CD14-positive monocyte (primary cell): ENCODE results near the gene TBX6. TPM values are rescaled to one million over a fixed set of nuclear protein-coding genes. Genes with fewer than 3 reads are reported as not detected.
A peak's percentile ranks its signal among the peaks of the same experiment; 100 is the strongest.

Experiments used
- DNase-seq, 3 donors: peaks; one replicate each; pipeline ENCODE4 v3.0.0-alpha.2; 2011 to 2022
- H2AFZ ChIP-seq: 2 replicates; pipeline ENCODE4 v1.6.0; 2012; ENCODE audit warnings: mild to moderate bottlenecking, low read depth, low read length, inconsistent platforms; ENCODE audit not compliant: insufficient read depth, poor library complexity, severe bottlenecking
- H3K27ac ChIP-seq, 2 donors: 1 replicate in 1 of 2; 2 replicates in 1 of 2; pipeline ENCODE4 v1.5.1; 2012 to 2013; ENCODE audit warnings: low read length in 2 of 2, control low read depth in 1 of 2, inconsistent platforms in 1 of 2, low read depth in 1 of 2, mild to moderate bottlenecking in 1 of 2
- H3K27me3 ChIP-seq, 2 donors: one replicate each; pipeline versions ENCODE4 v1.6.0 to v1.6.1; 2011 to 2013; ENCODE audit warnings: low read length in 2 of 2; ENCODE audit not compliant: control insufficient read depth in 2 of 2, insufficient read depth in 2 of 2
- H3K36me3 ChIP-seq, 2 donors: replicated peaks in 1 of 2; 1 replicate in 1 of 2; 2 replicates in 1 of 2; pipeline versions ENCODE4 v1.5.1 to v1.6.1; 2012 to 2013; ENCODE audit warnings: low read length in 2 of 2, control low read depth in 1 of 2, inconsistent platforms in 1 of 2, mild to moderate bottlenecking in 1 of 2; ENCODE audit not compliant: insufficient read depth in 2 of 2, control insufficient read depth in 1 of 2
- H3K4me1 ChIP-seq, 2 donors: 1 replicate in 1 of 2; 2 replicates in 1 of 2; pipeline versions ENCODE4 v1.5.1 to v1.6.1; 2012 to 2013; ENCODE audit warnings: low read length in 2 of 2, control low read depth in 1 of 2, inconsistent platforms in 1 of 2, mild to moderate bottlenecking in 1 of 2, moderate library complexity in 1 of 2; ENCODE audit not compliant: insufficient read depth in 2 of 2, control insufficient read depth in 1 of 2
- H3K4me2 ChIP-seq: replicated peaks from 2 replicates; pipeline ENCODE3; 2012; ENCODE audit warnings: low read length, moderate library complexity, mild to moderate bottlenecking; ENCODE audit not compliant: poor library complexity, severe bottlenecking; ENCODE audit errors: extremely low read depth
- H3K4me3 ChIP-seq, 3 experiments: fragments of 200-600 bp in 1 of 3; sonication (generic) in 1 of 3; replicated peaks in 1 of 3; 1 replicate in 2 of 3; 2 replicates in 1 of 3; pipeline ENCODE4 v1.5.1; 2011 to 2013; ENCODE audit warnings: low read length in 3 of 3, mild to moderate bottlenecking in 3 of 3, control low read depth in 2 of 3, low read depth in 2 of 3, inconsistent platforms in 1 of 3, moderate library complexity in 1 of 3
- H3K79me2 ChIP-seq: 2 replicates; pipeline ENCODE4 v1.6.0; 2012; ENCODE audit warnings: mild to moderate bottlenecking, control low read depth, inconsistent platforms, low read length, moderate library complexity; ENCODE audit not compliant: insufficient read depth
- H3K9ac ChIP-seq: 2 replicates; pipeline ENCODE4 v1.6.0; 2017; ENCODE audit warnings: low read length, mild to moderate bottlenecking; ENCODE audit not compliant: insufficient read depth, poor library complexity, severe bottlenecking
- H3K9me3 ChIP-seq, 2 donors: replicated peaks in 1 of 2; 1 replicate in 1 of 2; 2 replicates in 1 of 2; pipeline versions ENCODE4 v1.5.1 to v1.6.1; 2012 to 2013; ENCODE audit warnings: low read length in 2 of 2, control low read depth in 1 of 2; ENCODE audit not compliant: control insufficient read depth in 1 of 2, insufficient read depth in 1 of 2
- H4K20me1 ChIP-seq: 2 replicates; pipeline ENCODE4 v1.6.0; 2012; ENCODE audit warnings: mild to moderate bottlenecking, low read length, control low read depth, moderate library complexity; ENCODE audit not compliant: insufficient read depth
- H3K27ac Mint-ChIP-seq, 7 donors: one replicate each; pipeline ENCODE4 v1.8.0; 2020; ENCODE audit warnings: mild to moderate bottlenecking in 7 of 7, mixed read lengths in 7 of 7, moderate library complexity in 6 of 7, inconsistent platforms in 2 of 7
- H3K27me3 Mint-ChIP-seq, 3 donors: one replicate each; pipeline ENCODE4 v1.8.0; 2021 to 2022; ENCODE audit warnings: low read depth in 3 of 3, mild to moderate bottlenecking in 3 of 3, mixed read lengths in 3 of 3, moderate library complexity in 3 of 3, inconsistent platforms in 1 of 3
- H3K36me3 Mint-ChIP-seq, 2 donors: one replicate each; pipeline ENCODE4 v1.8.0; 2020; ENCODE audit warnings: mixed read lengths in 2 of 2, inconsistent platforms in 1 of 2, mild to moderate bottlenecking in 1 of 2
- H3K4me1 Mint-ChIP-seq: one replicate; pipeline ENCODE4 v1.8.0; 2020; ENCODE audit warnings: mild to moderate bottlenecking, mixed read lengths
- H3K4me3 Mint-ChIP-seq, 2 donors: one replicate each; pipeline ENCODE4 v1.8.0; 2020; ENCODE audit warnings: mild to moderate bottlenecking in 2 of 2, mixed read lengths in 2 of 2, moderate library complexity in 1 of 2
- H3K9me3 Mint-ChIP-seq, 7 donors: one replicate each; pipeline ENCODE4 v1.8.0; 2020 to 2022; ENCODE audit warnings: mixed read lengths in 7 of 7, mild to moderate bottlenecking in 6 of 7, moderate library complexity in 6 of 7, inconsistent platforms in 2 of 7
- WGBS: methylation state at CpG from one replicate; pipeline ENCODE4 v1.1.5; 2013; ENCODE audit warnings: missing lambda C conversion rate; ENCODE audit not compliant: insufficient coverage; 5-methylcytosine and 5-hydroxymethylcytosine counted together
- intact Hi-C, 2 donors: fragments of 100-400 bp; cut with micrococcal nuclease; formaldehyde crosslinking; loops; one replicate each; pipeline versions ENCODE4 v1.15.0 to v1.15.1; 2023
- polyA plus RNA-seq, 3 donors: library from polyadenylated mRNA; depleted of rRNA in 1 of 3; unstranded in 2 of 3; stranded (reverse) in 1 of 3; fragments of 300-500 nt in 2 of 3; fragments of >200 nt in 1 of 3; fragmentation: Illumina TruSeq in 2 of 3; gene quantifications; 1 replicate in 2 of 3; 2 replicates in 1 of 3; pipeline ENCODE4 v1.2.3, GENCODE V29; 2012 to 2021
- TF ChIP-seq, protein P1 (sequence below): fragments of 200-600 bp; IDR thresholded peaks from one replicate; pipeline ENCODE4 v1.8.0; 2022; ENCODE audit warnings: antibody characterized with exemption, mild to moderate bottlenecking

TBX6 gene
- polyA plus RNA-seq, 3 donors: 0.10 to 0.65 (median 0.11) TPM

DNA sequence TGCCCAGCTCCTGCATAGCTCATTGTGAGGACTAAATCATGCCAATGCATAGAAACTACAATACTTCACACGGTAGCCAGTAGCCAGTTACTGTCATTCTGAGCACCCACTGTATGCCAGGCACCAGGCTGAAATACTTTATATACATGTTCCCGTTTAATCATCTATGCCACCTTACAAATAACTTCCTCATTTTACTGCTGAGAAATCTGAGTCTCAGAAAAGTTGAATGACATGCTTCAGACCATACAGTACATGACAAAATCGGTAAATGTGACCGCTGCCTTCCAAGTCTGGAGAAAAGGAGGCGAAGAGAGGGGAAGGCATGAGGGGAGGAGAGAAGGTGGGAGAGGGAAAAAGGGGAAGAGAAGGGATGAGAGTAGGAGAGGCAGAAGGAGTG lies 51.5 kb downstream of the TBX6 start:
- Mint-ChIP-seq H3K9me3 (no peaks in the 10 kb centered on the region), H3K4me1 (peaks cover 2% of the 10 kb centered on the region), H3K27ac (peak overlapping the region in 1 of 7 donors; percentile 76), H3K27me3 (peaks cover 6 to 18% (median 7%) of the 10 kb centered on the region in 3 donors), H3K36me3 (no peaks in the 10 kb centered on the region), H3K4me3 (peak overlapping the region in 1 of 2 donors; percentile 58)
- no peak overlapping the region for H3K4me2 ChIP-seq
- H2AFZ ChIP-seq: no peak overlapping the region
- H3K9ac ChIP-seq: no peak overlapping the region
- DNase-seq: peak; percentile 27 to 35 (median 31)
- H3K4me1 ChIP-seq: peaks cover 0 to 3% of the 10 kb centered on the region in 2 donors
- no peaks in the 10 kb centered on the region for H4K20me1 ChIP-seq
- H3K36me3 ChIP-seq: no peaks in the 10 kb centered on the region
- H3K27ac ChIP-seq: no peak overlapping the region
- TF ChIP-seq, protein P1, sequence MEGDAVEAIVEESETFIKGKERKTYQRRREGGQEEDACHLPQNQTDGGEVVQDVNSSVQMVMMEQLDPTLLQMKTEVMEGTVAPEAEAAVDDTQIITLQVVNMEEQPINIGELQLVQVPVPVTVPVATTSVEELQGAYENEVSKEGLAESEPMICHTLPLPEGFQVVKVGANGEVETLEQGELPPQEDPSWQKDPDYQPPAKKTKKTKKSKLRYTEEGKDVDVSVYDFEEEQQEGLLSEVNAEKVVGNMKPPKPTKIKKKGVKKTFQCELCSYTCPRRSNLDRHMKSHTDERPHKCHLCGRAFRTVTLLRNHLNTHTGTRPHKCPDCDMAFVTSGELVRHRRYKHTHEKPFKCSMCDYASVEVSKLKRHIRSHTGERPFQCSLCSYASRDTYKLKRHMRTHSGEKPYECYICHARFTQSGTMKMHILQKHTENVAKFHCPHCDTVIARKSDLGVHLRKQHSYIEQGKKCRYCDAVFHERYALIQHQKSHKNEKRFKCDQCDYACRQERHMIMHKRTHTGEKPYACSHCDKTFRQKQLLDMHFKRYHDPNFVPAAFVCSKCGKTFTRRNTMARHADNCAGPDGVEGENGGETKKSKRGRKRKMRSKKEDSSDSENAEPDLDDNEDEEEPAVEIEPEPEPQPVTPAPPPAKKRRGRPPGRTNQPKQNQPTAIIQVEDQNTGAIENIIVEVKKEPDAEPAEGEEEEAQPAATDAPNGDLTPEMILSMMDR: no peak
- no peaks in the 10 kb centered on the region for H3K27me3 ChIP-seq
- no peaks in the 10 kb centered on the region for H3K79me2 ChIP-seq
- H3K9me3 ChIP-seq: no peaks in the 10 kb centered on the region
- no peak overlapping the region for H3K4me3 ChIP-seq
- intact Hi-C loops: no loop called here
- 15% methylated on average over 4 of the region's 5 CpGs for WGBS

Other genes starting within 250 kb of the TBX6 start
- 10 to 100 TPM; 67.2 to 98.8 (median 93.5) TPM for gene CDIPT, start 228.7 kb downstream of the TBX6 start, polyA plus RNA-seq
- not detected for gene SEZ6L2, start 192.4 kb downstream of the TBX6 start, polyA plus RNA-seq
- not detected for gene ASPHD1, start 191.4 kb downstream of the TBX6 start, polyA plus RNA-seq
- 10 to 100 TPM in 1 of 3 donors, 1 to 10 TPM in 2; 4.0 to 36.6 (median 4.7) TPM for gene KCTD13, start 165.7 kb downstream of the TBX6 start, polyA plus RNA-seq
- 100 to 1,000 TPM; 157 to 265 (median 227) TPM for gene TMEM219, start 129.8 kb downstream of the TBX6 start, polyA plus RNA-seq
- gene TAOK2, start 118.1 kb downstream of the TBX6 start, polyA plus RNA-seq: 10 to 100 TPM in 1 of 3 donors, 1 to 10 TPM in 2; 1.1 to 19.2 (median 2.3) TPM
- 1 to 10 TPM; 3.3 to 4.8 (median 3.7) TPM for gene HIRIP3, start 96.3 kb downstream of the TBX6 start, polyA plus RNA-seq
- gene INO80E, start 95.7 kb downstream of the TBX6 start, polyA plus RNA-seq: 10 to 100 TPM in 1 of 3 donors, 1 to 10 TPM in 2; 2.8 to 57.6 (median 3.5) TPM
- 1 to 10 TPM in 1 of 3 donors, under 1 TPM in 2; 0.23 to 3.7 (median 0.66) TPM for gene DOC2A, start 80.9 kb downstream of the TBX6 start, polyA plus RNA-seq
- gene C16orf92, start 68.7 kb downstream of the TBX6 start, polyA plus RNA-seq: not detected
- gene TLCD3B, start 60.7 kb downstream of the TBX6 start, polyA plus RNA-seq: not detected
- gene ALDOA, start 26.2 kb downstream of the TBX6 start, polyA plus RNA-seq: 1,000 to 10,000 TPM; 1,202 to 1,628 (median 1,429) TPM
- gene PPP4C, start 15.9 kb downstream of the TBX6 start, polyA plus RNA-seq: 100 to 1,000 TPM; 186 to 388 (median 279) TPM
- gene YPEL3, start 4.3 kb upstream of the TBX6 start, polyA plus RNA-seq: 100 to 1,000 TPM; 182 to 283 (median 235) TPM
- gene GDPD3, start 21.6 kb upstream of the TBX6 start, polyA plus RNA-seq: 1 to 10 TPM in 1 of 3 donors, not detected in 2; 9.6 TPM
- gene MAPK3, start 31.3 kb upstream of the TBX6 start, polyA plus RNA-seq: 10 to 100 TPM in 2 of 3 donors, 1 to 10 TPM in 1; 8.1 to 82.8 (median 10.2) TPM
- gene CORO1A, start 91.7 kb upstream of the TBX6 start, polyA plus RNA-seq: 1,000 to 10,000 TPM; 1,314 to 1,363 (median 1,346) TPM
- 100 to 1,000 TPM; 105 to 170 (median 160) TPM for gene BOLA2B, start 101.7 kb upstream of the TBX6 start, polyA plus RNA-seq
- gene SLX1A, start 102.0 kb upstream of the TBX6 start, polyA plus RNA-seq: 100 to 1,000 TPM in 2 of 3 donors, 10 to 100 TPM in 1; 43.1 to 163 (median 162) TPM
- gene SULT1A3, start 107.3 kb upstream of the TBX6 start, polyA plus RNA-seq: 10 to 100 TPM; 20.9 to 29.9 (median 28.3) TPM
- gene NPIPB13, start 156.6 kb upstream of the TBX6 start, polyA plus RNA-seq: 10 to 100 TPM in 1 of 3 donors, not detected in 2; 15.4 TPM